CD4-positive, alpha-beta T cell (primary cell): ENCODE data around the gene SLC16A6. TPM values are rescaled to one million over a fixed set of nuclear protein-coding genes. Genes with fewer than 3 reads are reported as not detected.

ENCODE experiments used
- ATAC-seq: fragments of 200-7000 bp; cut with Tn5 transposase; one replicate; pipeline ENCODE4 v1.10.0; 2022; ENCODE audit warnings: mild to moderate bottlenecking; ENCODE audit not compliant: poor library complexity
- CTCF ChIA-PET: fragments of 350-600 bp; sonication (Branson Sonifier 250); formaldehyde crosslinking; loops from one replicate; lab custom pipeline; 2021; ENCODE audit warnings: antibody characterized with exemption, inconsistent platforms; lab: Charles Lee
- POLR2A ChIA-PET: fragments of 350-600 bp; sonication (Branson Sonifier 250); formaldehyde crosslinking; loops from one replicate; lab custom pipeline; 2021; ENCODE audit warnings: antibody characterized with exemption, inconsistent platforms; lab: Charles Lee
- DNase-seq, 14 experiments: peaks; one replicate each; pipeline ENCODE4 v3.0.0-alpha.2; 2013 to 2020; ENCODE audit warnings: mixed read lengths in 2 of 14
- H3K27ac ChIP-seq, 2 donors: one replicate each; pipeline versions ENCODE4 v1.5.1 to v1.7.0; 2013; ENCODE audit warnings: low read length in 2 of 2, low read depth in 1 of 2, mild to moderate bottlenecking in 1 of 2
- H3K27me3 ChIP-seq, 2 experiments: 1 replicate in 1 of 2; 2 replicates in 1 of 2; pipeline versions ENCODE4 v1.6.1 to v1.7.0; 2013; ENCODE audit warnings: low read length in 2 of 2, control low read depth in 1 of 2, mild to moderate bottlenecking in 1 of 2, moderate library complexity in 1 of 2; ENCODE audit not compliant: insufficient read depth in 2 of 2, control insufficient read depth in 1 of 2
- H3K36me3 ChIP-seq: one replicate; pipeline ENCODE4 v1.6.1; 2013; ENCODE audit warnings: low read length, control low read depth; ENCODE audit not compliant: insufficient read depth
- H3K4me1 ChIP-seq: one replicate; pipeline ENCODE4 v1.6.1; 2013; ENCODE audit warnings: low read length, control low read depth; ENCODE audit not compliant: insufficient read depth
- H3K4me3 ChIP-seq: one replicate; pipeline ENCODE4 v1.5.1; 2013; ENCODE audit warnings: mild to moderate bottlenecking, low read length, moderate library complexity
- H3K9me3 ChIP-seq, 2 experiments: 1 replicate in 1 of 2; 2 replicates in 1 of 2; pipeline versions ENCODE4 v1.6.1 to v1.7.0; 2013; ENCODE audit warnings: low read length in 2 of 2, mild to moderate bottlenecking in 2 of 2, control low read depth in 1 of 2, moderate library complexity in 1 of 2; ENCODE audit not compliant: control insufficient read depth in 1 of 2, insufficient read depth in 1 of 2
- H3K27ac Mint-ChIP-seq: one replicate; pipeline ENCODE4 v1.8.0; 2020; ENCODE audit warnings: mixed read lengths
- H3K27me3 Mint-ChIP-seq: one replicate; pipeline ENCODE4 v1.8.0; 2021; ENCODE audit warnings: mixed read lengths
- H3K36me3 Mint-ChIP-seq: one replicate; pipeline ENCODE4 v1.8.0; 2021; ENCODE audit warnings: low read depth, mixed read lengths
- H3K4me1 Mint-ChIP-seq: one replicate; pipeline ENCODE4 v1.8.0; 2021; ENCODE audit warnings: low read depth, mixed read lengths
- H3K4me3 Mint-ChIP-seq: one replicate; pipeline ENCODE4 v1.8.0; 2020; ENCODE audit warnings: mild to moderate bottlenecking, mixed read lengths
- H3K9me3 Mint-ChIP-seq: one replicate; pipeline ENCODE4 v1.8.0; 2020; ENCODE audit warnings: mixed read lengths
- intact Hi-C, 2 experiments: fragments of 100-400 bp; cut with DNase I in 1 of 2; cut with micrococcal nuclease in 1 of 2; formaldehyde crosslinking; loops; one replicate each; pipeline versions ENCODE4 v1.15.1 to v1.9.0; 2023 to 2025; cut with DNase I, micrococcal nuclease
- total RNA-seq, 174 experiments: library from RNA in 2 of 174; stranded (reverse) in 2 of 174; gene quantifications; one replicate each; pipeline ENCODE4 v1.2.3 and lab custom pipeline; 2021 to 2026
- TF ChIP-seq, protein P1 (sequence below): fragments of 200-600 bp; IDR thresholded peaks from one replicate; pipeline ENCODE4 v1.8.0; 2022; ENCODE audit warnings: antibody characterized with exemption, mild to moderate bottlenecking

SLC16A6 gene
- total RNA-seq, 2 experiments from 2014 or later = 7.7 to 9.5 TPM

GRCh38 chr17:68297195-68297594, 6.3 kb upstream of the SLC16A6 start:
- intact Hi-C loops = loop anchor here (2.0 to 5.0 kb wide), 3 partner anchors 48 to 115 kb away; no protein-coding TSS in a partner anchor
- H3K4me1 Mint-ChIP-seq = peaks cover 74% of the 10 kb centered on the region
- ChIA-PET CTCF (interaction anchor here (0.9 to 1.3 kb wide), 2 partner anchors 135 to 139 kb away, joined by 3 to 5 read pairs; no protein-coding TSS in a partner anchor), POLR2A (interaction anchor here (0.6 to 2.7 kb wide), 22 partner anchors 10 to 163 kb away, joined by 3 to 17 read pairs (median 5); partner anchors contain the start of genes AMZ2 and WIPI1)
- H3K9me3 Mint-ChIP-seq = no peaks in the 10 kb centered on the region
- Histone ChIP-seq H3K27ac (peak overlapping the region; percentile 51 to 60), H3K9me3 (no peaks in the 10 kb centered on the region), H3K36me3 (no peaks in the 10 kb centered on the region), H3K27me3 (no peaks in the 10 kb centered on the region), H3K4me3 (peak overlapping the region; percentile 32), H3K4me1 (peaks cover 63% of the 10 kb centered on the region)
- no peaks in the 10 kb centered on the region for H3K27me3 Mint-ChIP-seq
- H3K27ac Mint-ChIP-seq = peak overlapping the region; percentile 89
- ATAC-seq (no peak), DNase-seq (peak in 2 of 14 experiments; percentile 42 to 44)
- TF ChIP-seq, protein P1, sequence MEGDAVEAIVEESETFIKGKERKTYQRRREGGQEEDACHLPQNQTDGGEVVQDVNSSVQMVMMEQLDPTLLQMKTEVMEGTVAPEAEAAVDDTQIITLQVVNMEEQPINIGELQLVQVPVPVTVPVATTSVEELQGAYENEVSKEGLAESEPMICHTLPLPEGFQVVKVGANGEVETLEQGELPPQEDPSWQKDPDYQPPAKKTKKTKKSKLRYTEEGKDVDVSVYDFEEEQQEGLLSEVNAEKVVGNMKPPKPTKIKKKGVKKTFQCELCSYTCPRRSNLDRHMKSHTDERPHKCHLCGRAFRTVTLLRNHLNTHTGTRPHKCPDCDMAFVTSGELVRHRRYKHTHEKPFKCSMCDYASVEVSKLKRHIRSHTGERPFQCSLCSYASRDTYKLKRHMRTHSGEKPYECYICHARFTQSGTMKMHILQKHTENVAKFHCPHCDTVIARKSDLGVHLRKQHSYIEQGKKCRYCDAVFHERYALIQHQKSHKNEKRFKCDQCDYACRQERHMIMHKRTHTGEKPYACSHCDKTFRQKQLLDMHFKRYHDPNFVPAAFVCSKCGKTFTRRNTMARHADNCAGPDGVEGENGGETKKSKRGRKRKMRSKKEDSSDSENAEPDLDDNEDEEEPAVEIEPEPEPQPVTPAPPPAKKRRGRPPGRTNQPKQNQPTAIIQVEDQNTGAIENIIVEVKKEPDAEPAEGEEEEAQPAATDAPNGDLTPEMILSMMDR = no peak
- peak overlapping the region; percentile 83 for H3K4me3 Mint-ChIP-seq
- peaks cover 4% of the 10 kb centered on the region for H3K36me3 Mint-ChIP-seq

DNA sequence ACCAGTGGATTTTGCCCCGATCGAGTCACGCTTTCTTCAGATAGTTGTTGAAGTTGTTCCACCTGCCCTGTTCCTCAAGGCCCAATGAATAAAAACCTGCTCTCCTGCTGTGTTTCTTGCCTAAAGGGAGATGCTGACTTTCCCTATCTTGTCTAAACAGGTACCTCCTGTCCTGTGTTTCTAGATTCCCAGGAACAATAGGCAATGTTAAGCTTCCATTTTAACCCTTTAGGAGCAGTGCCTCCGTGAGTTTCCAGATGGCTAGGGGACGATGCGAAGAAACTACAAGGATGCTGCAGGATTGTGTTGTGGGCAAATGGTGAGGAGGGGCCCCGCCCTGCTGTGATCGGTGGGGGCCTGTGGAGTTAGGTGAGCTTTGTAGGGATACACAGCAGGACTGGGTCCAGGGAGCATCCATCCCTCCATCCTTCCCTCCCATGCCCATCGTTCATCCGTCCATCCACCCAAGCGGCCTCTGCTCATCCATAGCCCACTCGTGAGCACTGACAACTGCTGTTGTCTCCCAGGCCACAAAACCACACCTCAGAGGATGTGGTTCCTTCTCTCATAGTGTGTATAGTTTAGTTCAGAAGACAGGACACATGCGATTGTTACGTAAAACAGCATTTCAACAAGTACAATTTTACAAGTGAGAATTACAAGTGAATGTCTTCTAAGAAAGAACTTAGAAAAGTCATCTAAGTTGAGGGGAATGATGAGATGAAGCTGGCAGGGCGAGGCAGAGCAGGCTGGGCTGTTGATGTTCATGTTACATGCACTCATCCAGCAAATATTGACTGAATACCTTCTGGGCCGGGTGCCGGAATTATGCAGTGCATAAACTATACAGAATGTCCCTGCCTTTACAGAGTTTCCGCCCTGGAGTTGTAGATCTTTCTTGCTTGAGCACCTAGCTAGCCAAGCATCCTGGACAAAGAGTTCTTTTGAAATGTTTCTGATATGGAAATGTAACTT, 5.6 kb upstream of the SLC16A6 start:
- Histone ChIP-seq H3K4me3 (peak overlapping the region; percentile 32), H3K9me3 (no peaks in the 10 kb centered on the region), H3K36me3 (no peaks in the 10 kb centered on the region), H3K4me1 (peaks cover 64% of the 10 kb centered on the region), H3K27me3 (no peaks in the 10 kb centered on the region), H3K27ac (peak overlapping the region; percentile 51 to 60)
- no peaks in the 10 kb centered on the region for H3K27me3 Mint-ChIP-seq
- DNase-seq (peak; percentile 28 to 95 (median 52)), ATAC-seq (peak; percentile 56)
- POLR2A ChIA-PET = interaction anchor here (0.6 to 2.7 kb wide), 24 partner anchors 11 to 164 kb away, joined by 3 to 17 read pairs (median 4); partner anchors contain the start of genes AMZ2 and WIPI1
- peaks cover 8% of the 10 kb centered on the region for H3K36me3 Mint-ChIP-seq
- peak overlapping the region; percentile 89 for H3K27ac Mint-ChIP-seq
- CTCF ChIA-PET = interaction anchor here (0.7 to 1.3 kb wide), 3 partner anchors 135 to 140 kb away, joined by 3 to 5 read pairs (median 3); no protein-coding TSS in a partner anchor
- intact Hi-C loops = loop anchor here (1.0 to 5.0 kb wide), 4 partner anchors 48 to 114 kb away; no protein-coding TSS in a partner anchor
- TF ChIP-seq, protein P1 = no peak
- H3K9me3 Mint-ChIP-seq = no peaks in the 10 kb centered on the region
- peaks cover 72% of the 10 kb centered on the region for H3K4me1 Mint-ChIP-seq
- peak overlapping the region; percentile 83 for H3K4me3 Mint-ChIP-seq

DNA sequence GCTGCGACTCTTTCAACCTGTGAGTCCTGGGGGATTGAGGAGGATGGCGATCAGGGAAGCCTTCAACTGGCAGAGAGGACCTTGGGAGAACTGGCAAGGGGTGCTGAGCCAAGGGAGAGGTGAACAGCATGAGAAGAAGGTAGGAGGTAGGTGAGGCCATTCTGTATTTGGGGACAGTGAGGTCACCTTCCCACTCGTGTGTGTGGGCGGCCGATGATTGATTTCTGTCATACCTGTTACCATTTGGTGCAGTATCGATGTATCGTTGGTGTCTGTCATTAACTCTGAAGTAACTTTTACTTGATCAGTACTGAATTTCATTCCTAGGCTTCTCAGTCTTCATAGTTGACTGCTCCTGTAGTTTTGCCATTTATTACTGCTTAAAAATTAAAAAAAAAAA, 4.2 kb upstream of the SLC16A6 start:
- POLR2A ChIA-PET = no interaction called here
- Mint-ChIP-seq H3K27ac (peak overlapping the region; percentile 78), H3K9me3 (no peaks in the 10 kb centered on the region), H3K36me3 (peaks cover 13% of the 10 kb centered on the region), H3K4me1 (peaks cover 78% of the 10 kb centered on the region), H3K4me3 (peak overlapping the region; percentile 70), H3K27me3 (no peaks in the 10 kb centered on the region)
- H3K27me3 ChIP-seq = no peaks in the 10 kb centered on the region
- DNase-seq = no peak
- CTCF ChIA-PET = no interaction called here
- intact Hi-C loops = loop anchor here (5.0 kb wide), 2 partner anchors 52 to 113 kb away; no protein-coding TSS in a partner anchor
- no peaks in the 10 kb centered on the region for H3K9me3 ChIP-seq
- TF ChIP-seq, protein P1 = no peak
- ATAC-seq = no peak
- peaks cover 71% of the 10 kb centered on the region for H3K4me1 ChIP-seq
- no peak overlapping the region for H3K4me3 ChIP-seq
- no peaks in the 10 kb centered on the region for H3K36me3 ChIP-seq
- H3K27ac ChIP-seq = no peak overlapping the region
